Endothelial cell of hepatic sinusoid (primary cell): ENCODE measurements around the gene HOGA1.
"Not testable (repeated sequence)": the region's sequence is repeated elsewhere in the genome, so short reads cannot be mapped to it uniquely, and the experiment has no call there.

Experiments used
- in situ Hi-C: cut with HindIII; loops from 2 replicates; pipeline ENCODE4 v1.10.0; 2017; ENCODE audit warnings: low sequenced_read_pairs

The HOGA1 gene

GRCh38 chr10:97644936-97645335 lies 60.7 kb downstream of the HOGA1 start:
- in situ Hi-C loops = no loop called here

GRCh38 chr10:97647556-97647955 lies 63.4 kb downstream of the HOGA1 start:
- in situ Hi-C loops = no loop called here

GRCh38 chr10:97648562-97649404 lies 64.6 kb downstream of the HOGA1 start:
- in situ Hi-C loops = no loop called here

GRCh38 chr10:97649405-97649750 lies 65.2 kb downstream of the HOGA1 start:
- in situ Hi-C loops = not testable (repeated sequence)

DNA sequence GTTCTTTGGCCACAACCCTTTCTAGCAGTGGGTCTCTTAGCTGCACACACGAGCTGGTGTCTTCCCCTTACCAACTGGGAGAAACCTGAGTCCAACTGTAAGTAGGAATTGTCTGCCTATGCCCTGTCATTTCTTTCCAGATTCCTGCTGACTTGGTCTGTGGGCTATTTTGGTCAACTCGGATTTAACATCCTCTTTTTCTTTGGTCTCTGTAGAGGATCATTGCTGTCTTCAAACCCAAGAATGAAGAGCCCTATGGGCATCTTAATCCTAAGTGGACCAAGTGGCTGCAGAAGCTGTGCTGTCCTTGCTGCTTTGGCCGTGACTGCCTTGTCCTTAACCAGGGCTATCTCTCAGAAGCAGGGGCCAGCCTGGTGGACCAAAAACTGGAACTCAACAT lies 66.5 kb downstream of the HOGA1 start:
- in situ Hi-C loops = no loop called here

GRCh38 chr10:97651773-97652172 lies 67.6 kb downstream of the HOGA1 start:
- in situ Hi-C loops = no loop called here

- in situ Hi-C loops = no loop called here
Observed at GRCh38 chr10:97656777-97657176, 72.6 kb downstream of the HOGA1 start.

DNA sequence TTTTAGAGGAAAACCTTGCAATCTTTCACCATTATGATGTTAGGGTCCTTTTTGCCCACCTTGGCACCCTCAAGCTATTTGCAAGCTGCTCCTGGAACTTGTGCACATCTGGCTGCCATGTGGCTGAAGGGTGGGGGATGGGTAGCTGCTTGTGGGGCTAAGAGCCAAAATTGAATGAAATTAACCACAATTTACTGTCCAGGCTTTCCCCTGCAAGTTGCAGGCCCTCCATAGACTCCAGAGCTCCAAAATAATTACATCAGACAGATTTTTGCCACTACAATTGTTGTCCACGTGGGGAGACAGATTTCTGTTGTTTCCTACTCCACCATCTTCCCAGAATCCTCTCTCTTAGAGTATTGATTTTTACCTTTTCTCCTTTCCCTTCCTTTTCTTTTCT lies 75.4 kb downstream of the HOGA1 start:
- in situ Hi-C loops = no loop called here
